Tibial nerve (tissue), 4 donors: ENCODE results near the gene CADPS. TPM values are rescaled to one million over a fixed set of nuclear protein-coding genes. Genes with fewer than 3 reads are reported as not detected.

Experiments used
- DNase-seq, 2 donors: peaks; one replicate each; pipeline ENCODE4 v3.0.0-alpha.2; 2019; ENCODE audit warnings: low spot score in 2 of 2
- H3K27ac ChIP-seq, 4 donors: fragments of 200-600 bp; sonication (generic) in 3 of 4; one replicate each; pipeline ENCODE4 v1.5.1; 2017 to 2019; ENCODE audit warnings: mild to moderate bottlenecking in 1 of 4
- H3K27me3 ChIP-seq, 2 donors: fragments of 200-600 bp; sonication (generic) in 1 of 2; one replicate each; pipeline versions ENCODE4 v1.5.1 to v1.6.0; 2017 to 2019
- H3K36me3 ChIP-seq, 3 donors: fragments of 200-600 bp; sonication (generic); one replicate each; pipeline ENCODE4 v1.5.1; 2018 to 2019
- H3K4me1 ChIP-seq, 4 donors: fragments of 200-600 bp; sonication (generic) in 3 of 4; one replicate each; pipeline ENCODE4 v1.5.1; 2017 to 2019
- H3K4me3 ChIP-seq, 4 donors: fragments of 200-600 bp; sonication (generic) in 3 of 4; one replicate each; pipeline ENCODE4 v1.5.1; 2017 to 2019; ENCODE audit warnings: mild to moderate bottlenecking in 1 of 4, moderate library complexity in 1 of 4
- H3K9me3 ChIP-seq, 4 donors: fragments of 200-600 bp; sonication (generic) in 3 of 4; one replicate each; pipeline ENCODE4 v1.5.1; 2017 to 2019
- CTCF ChIP-seq, 5 experiments: fragments of 200-600 bp in 3 of 5; fragments of 450-650 bp in 2 of 5; sonication (generic) in 3 of 5; IDR thresholded peaks; one replicate each; pipeline ENCODE4 v1.5.1; 2016 to 2019; ENCODE audit warnings: antibody characterized with exemption in 5 of 5, mild to moderate bottlenecking in 3 of 5, moderate library complexity in 2 of 5
- EP300 ChIP-seq, 2 donors: sonication (generic); formaldehyde crosslinking; IDR thresholded peaks; one replicate each; pipeline ENCODE4 v1.6.1; 2017; ENCODE audit warnings: antibody characterized with exemption in 2 of 2, mild to moderate bottlenecking in 1 of 2
- POLR2A ChIP-seq, 2 donors: fragments of 450-650 bp; IDR thresholded peaks; one replicate each; pipeline ENCODE4 v1.6.1; 2017; ENCODE audit warnings: antibody characterized with exemption in 2 of 2, mild to moderate bottlenecking in 2 of 2, moderate library complexity in 2 of 2
- WGBS, 2 donors: methylation state at CpG; one replicate each; pipeline ENCODE4 v1.1.5; 2018; 5-methylcytosine and 5-hydroxymethylcytosine counted together
- total RNA-seq, 4 donors: library from RNA; depleted of rRNA; stranded (reverse); fragments of >200 nt; gene quantifications; one replicate each; pipeline ENCODE4 v1.1.0, GENCODE V29; 2016

CADPS gene
- total RNA-seq, 4 donors from 2014 or later: 16.2 to 16.7 TPM; not detected in 2

DNA sequence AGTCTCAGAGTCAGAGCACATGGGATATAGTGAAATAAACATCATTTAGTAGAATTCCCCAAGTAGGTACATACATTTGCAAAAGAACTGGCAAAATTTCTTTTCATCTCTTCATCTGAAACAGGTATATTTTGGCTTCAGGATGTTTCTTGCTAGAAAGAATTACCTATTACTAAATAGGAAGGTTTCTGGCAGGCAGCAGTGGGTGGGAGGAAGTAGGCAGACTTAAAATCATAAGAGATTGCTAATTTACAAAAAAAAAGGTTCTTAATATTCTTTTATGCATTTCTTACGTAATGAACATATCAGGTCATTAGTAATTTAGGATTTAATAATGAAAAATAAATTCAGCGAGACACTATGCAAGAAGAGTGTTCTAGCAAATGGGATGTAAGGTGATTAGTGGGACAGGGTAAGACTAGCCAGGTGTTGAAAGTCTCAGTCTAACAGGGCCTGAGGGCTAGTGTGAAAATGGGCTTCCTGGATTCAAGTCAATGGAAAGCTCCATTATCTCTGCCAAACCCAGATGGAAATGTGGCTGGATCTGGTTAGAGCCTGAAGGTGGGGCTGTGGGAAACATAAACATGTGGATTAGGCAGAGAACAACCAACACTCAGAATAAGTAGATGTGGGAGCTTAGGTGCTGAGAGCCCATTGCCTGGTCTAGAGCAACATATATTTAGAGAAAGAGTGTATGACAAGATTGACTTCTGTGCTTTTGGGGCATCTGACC lies 374.5 kb downstream of the CADPS start:
- H3K4me1 ChIP-seq: no peaks in the 10 kb centered on the region
- no peak overlapping the region for H3K27ac ChIP-seq
- H3K27me3 ChIP-seq: no peaks in the 10 kb centered on the region
- no peak overlapping the region for H3K4me3 ChIP-seq
- no peaks in the 10 kb centered on the region for H3K36me3 ChIP-seq
- TF ChIP-seq EP300 (IDR thresholded peaks at IDR 0.05) (no peak), POLR2A (IDR thresholded peaks at IDR 0.05) (no peak), CTCF (IDR thresholded peaks at IDR 0.05) (no peak)
- WGBS, 2 donors: 90 to 97% methylated on average over 2 of the region's 2 CpGs
- H3K9me3 ChIP-seq: no peaks in the 10 kb centered on the region
- no peak for DNase-seq

- no peaks in the 10 kb centered on the region for H3K27me3 ChIP-seq
- WGBS, 2 donors: 37 to 44% methylated on average over 5 of the region's 5 CpGs
- DNase-seq: no peak
- H3K9me3 ChIP-seq: no peaks in the 10 kb centered on the region
- no peak overlapping the region for H3K4me3 ChIP-seq
- H3K4me1 ChIP-seq: no peaks in the 10 kb centered on the region
- TF ChIP-seq EP300 (IDR thresholded peaks at IDR 0.05) (no peak), CTCF (IDR thresholded peaks at IDR 0.05) (no peak), POLR2A (IDR thresholded peaks at IDR 0.05) (no peak)
- no peaks in the 10 kb centered on the region for H3K36me3 ChIP-seq
- no peak overlapping the region for H3K27ac ChIP-seq
Observed at GRCh38 chr3:62497156-62497555, 378.1 kb downstream of the CADPS start.

GRCh38 chr3:62496503-62496902 lies 378.7 kb downstream of the CADPS start:
- H3K36me3 ChIP-seq: no peaks in the 10 kb centered on the region
- H3K27me3 ChIP-seq: no peaks in the 10 kb centered on the region
- WGBS, 2 donors: 61% methylated on average over 2 of the region's 2 CpGs
- no peak overlapping the region for H3K4me3 ChIP-seq
- H3K27ac ChIP-seq: no peak overlapping the region
- H3K4me1 ChIP-seq: no peaks in the 10 kb centered on the region
- no peak for TF ChIP-seq CTCF (IDR thresholded peaks at IDR 0.05)
- TF ChIP-seq POLR2A (IDR thresholded peaks at IDR 0.05): no peak
- TF ChIP-seq EP300 (IDR thresholded peaks at IDR 0.05): no peak
- no peak for DNase-seq
- no peaks in the 10 kb centered on the region for H3K9me3 ChIP-seq

DNA sequence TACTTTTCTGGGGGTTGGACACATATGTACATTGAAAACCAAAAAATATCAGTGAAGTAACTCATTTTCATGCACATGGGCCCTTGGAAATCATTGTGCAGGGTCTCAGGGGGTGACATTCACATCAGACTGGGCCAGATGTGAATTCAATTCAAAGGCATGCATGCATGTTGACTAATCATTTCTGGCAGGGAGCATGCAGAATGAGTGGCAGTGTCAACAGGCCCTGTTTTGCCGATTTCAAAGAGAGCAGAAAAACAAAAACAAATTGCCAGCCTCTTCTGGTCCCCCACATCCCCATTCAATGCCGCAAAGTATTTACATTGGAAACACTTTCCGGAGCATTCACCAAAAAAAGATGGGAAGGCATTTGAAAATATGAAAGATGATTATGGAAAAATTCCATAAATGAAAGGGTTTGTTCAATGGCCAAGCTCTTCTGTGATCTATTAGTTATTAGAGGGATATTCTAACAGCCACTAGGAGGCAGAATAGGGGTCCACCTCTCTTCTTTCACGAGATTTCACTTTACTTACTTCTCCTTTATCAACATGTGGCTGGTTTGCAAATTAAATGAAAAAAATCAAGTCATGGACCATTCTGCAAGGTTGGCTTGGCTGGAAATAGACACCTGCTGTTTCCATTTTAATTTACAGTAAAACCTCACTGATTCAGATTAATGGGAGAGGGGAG lies 382.0 kb downstream of the CADPS start:
- H3K4me3 ChIP-seq: no peak overlapping the region
- no peaks in the 10 kb centered on the region for H3K4me1 ChIP-seq
- H3K9me3 ChIP-seq: no peaks in the 10 kb centered on the region
- no peak for DNase-seq
- H3K27ac ChIP-seq: peak overlapping the region in 1 of 4 donors; percentile 2
- WGBS, 2 donors: 41 to 53% methylated on average over 4 of the region's 4 CpGs
- H3K36me3 ChIP-seq: no peaks in the 10 kb centered on the region
- no peak for TF ChIP-seq POLR2A (IDR thresholded peaks at IDR 0.05)
- no peak for TF ChIP-seq EP300 (IDR thresholded peaks at IDR 0.05)
- no peak for TF ChIP-seq CTCF (IDR thresholded peaks at IDR 0.05)
- H3K27me3 ChIP-seq: no peaks in the 10 kb centered on the region

- Histone ChIP-seq H3K27me3 (no peaks in the 10 kb centered on the region), H3K9me3 (no peaks in the 10 kb centered on the region), H3K4me1 (no peaks in the 10 kb centered on the region), H3K36me3 (no peaks in the 10 kb centered on the region), H3K27ac (no peak overlapping the region), H3K4me3 (no peak overlapping the region)
- TF ChIP-seq EP300 (IDR thresholded peaks at IDR 0.05) (no peak), POLR2A (IDR thresholded peaks at IDR 0.05) (no peak), CTCF (IDR thresholded peaks at IDR 0.05) (no peak)
- WGBS, 2 donors: 70 to 77% methylated on average over 4 of the region's 4 CpGs
- DNase-seq: no peak
Observed at GRCh38 chr3:62482961-62483360, 392.3 kb downstream of the CADPS start.
